HPDE6-E6E7 (cell line): ENCODE results near the gene PPM1A.

Experiments
- DNase-seq: peaks from one replicate; pipeline ENCODE4 v3.0.0; 2011; ENCODE audit warnings: missing footprints; ENCODE audit errors: extremely low spot score

PPM1A gene

GRCh38 chr14:60226298-60226697 lies 22.7 kb upstream of the PPM1A start:
- DNase-seq: no peak

GRCh38 chr14:60227291-60227690 lies 21.7 kb upstream of the PPM1A start:
- no peak for DNase-seq

- no peak for DNase-seq
Observed at GRCh38 chr14:60229614-60230013, 19.4 kb upstream of the PPM1A start.

- no peak for DNase-seq
Observed at GRCh38 chr14:60232185-60232584, 16.8 kb upstream of the PPM1A start.

GRCh38 chr14:60233251-60233650 lies 15.8 kb upstream of the PPM1A start:
- no peak for DNase-seq

GRCh38 chr14:60233891-60234290 lies 15.1 kb upstream of the PPM1A start:
- no peak for DNase-seq

- no peak for DNase-seq
Observed at GRCh38 chr14:60235440-60235839, 13.6 kb upstream of the PPM1A start.

- no peak for DNase-seq
Observed at GRCh38 chr14:60238955-60239354, 10.1 kb upstream of the PPM1A start.

GRCh38 chr14:60240139-60240856 lies 8.7 kb upstream of the PPM1A start:
- no peak for DNase-seq

- no peak for DNase-seq
Observed at GRCh38 chr14:60241091-60241490, 7.9 kb upstream of the PPM1A start.

- DNase-seq: no peak
Observed at GRCh38 chr14:60242429-60242828, 6.6 kb upstream of the PPM1A start.

GRCh38 chr14:60245380-60246177 lies 3.4 kb upstream of the PPM1A start:
- no peak for DNase-seq

GRCh38 chr14:60247994-60248696 lies 876 bp upstream of the PPM1A start:
- peak; percentile 93 for DNase-seq

GRCh38 chr14:60249321-60250256 lies 568 bp downstream of the PPM1A start:
- DNase-seq: peak; percentile 54

GRCh38 chr14:60250257-60251035 lies 1.4 kb downstream of the PPM1A start:
- no peak for DNase-seq

- no peak for DNase-seq
Observed at GRCh38 chr14:60251877-60252276, 2.9 kb downstream of the PPM1A start.

GRCh38 chr14:60252630-60253029 lies 3.6 kb downstream of the PPM1A start:
- DNase-seq: no peak

GRCh38 chr14:60253649-60254048 lies 4.6 kb downstream of the PPM1A start:
- no peak for DNase-seq

- no peak for DNase-seq
Observed at GRCh38 chr14:60254176-60254575, 5.2 kb downstream of the PPM1A start.

GRCh38 chr14:60257865-60258264 lies 8.8 kb downstream of the PPM1A start:
- no peak for DNase-seq

- DNase-seq: no peak
Observed at GRCh38 chr14:60265163-60265562, 16.1 kb downstream of the PPM1A start.
